Subcutaneous adipose tissue (tissue), 4 donors: ENCODE results near the gene IFI30. TPM values are rescaled to one million over a fixed set of nuclear protein-coding genes. Genes with fewer than 3 reads are reported as not detected.

Experiments
- total RNA-seq, 4 donors: library from RNA; depleted of rRNA; stranded (reverse); fragments of >200 nt; gene quantifications; one replicate each; pipeline ENCODE4 v1.1.0, GENCODE V29; 2016
- TF ChIP-seq, protein P1 (sequence below): fragments of 450-650 bp; IDR thresholded peaks from one replicate; pipeline ENCODE4 v1.5.1; 2016; ENCODE audit warnings: low read depth, mild to moderate bottlenecking, control low read depth, antibody characterized with exemption, moderate library complexity

The IFI30 gene
- total RNA-seq, 4 donors from 2014 or later, result 47.8 to 934 (median 110) TPM

GRCh38 chr19:18153556-18154134 is 20.0 kb upstream of the IFI30 start:
- TF ChIP-seq, protein P1, sequence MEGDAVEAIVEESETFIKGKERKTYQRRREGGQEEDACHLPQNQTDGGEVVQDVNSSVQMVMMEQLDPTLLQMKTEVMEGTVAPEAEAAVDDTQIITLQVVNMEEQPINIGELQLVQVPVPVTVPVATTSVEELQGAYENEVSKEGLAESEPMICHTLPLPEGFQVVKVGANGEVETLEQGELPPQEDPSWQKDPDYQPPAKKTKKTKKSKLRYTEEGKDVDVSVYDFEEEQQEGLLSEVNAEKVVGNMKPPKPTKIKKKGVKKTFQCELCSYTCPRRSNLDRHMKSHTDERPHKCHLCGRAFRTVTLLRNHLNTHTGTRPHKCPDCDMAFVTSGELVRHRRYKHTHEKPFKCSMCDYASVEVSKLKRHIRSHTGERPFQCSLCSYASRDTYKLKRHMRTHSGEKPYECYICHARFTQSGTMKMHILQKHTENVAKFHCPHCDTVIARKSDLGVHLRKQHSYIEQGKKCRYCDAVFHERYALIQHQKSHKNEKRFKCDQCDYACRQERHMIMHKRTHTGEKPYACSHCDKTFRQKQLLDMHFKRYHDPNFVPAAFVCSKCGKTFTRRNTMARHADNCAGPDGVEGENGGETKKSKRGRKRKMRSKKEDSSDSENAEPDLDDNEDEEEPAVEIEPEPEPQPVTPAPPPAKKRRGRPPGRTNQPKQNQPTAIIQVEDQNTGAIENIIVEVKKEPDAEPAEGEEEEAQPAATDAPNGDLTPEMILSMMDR, result no peak

- TF ChIP-seq, protein P1, result no peak
These were observed 18.2 kb upstream of the IFI30 start for GRCh38 chr19:18155095-18156087.

- TF ChIP-seq, protein P1, result no peak
These were observed 17.3 kb upstream of the IFI30 start for GRCh38 chr19:18156268-18156667.

DNA sequence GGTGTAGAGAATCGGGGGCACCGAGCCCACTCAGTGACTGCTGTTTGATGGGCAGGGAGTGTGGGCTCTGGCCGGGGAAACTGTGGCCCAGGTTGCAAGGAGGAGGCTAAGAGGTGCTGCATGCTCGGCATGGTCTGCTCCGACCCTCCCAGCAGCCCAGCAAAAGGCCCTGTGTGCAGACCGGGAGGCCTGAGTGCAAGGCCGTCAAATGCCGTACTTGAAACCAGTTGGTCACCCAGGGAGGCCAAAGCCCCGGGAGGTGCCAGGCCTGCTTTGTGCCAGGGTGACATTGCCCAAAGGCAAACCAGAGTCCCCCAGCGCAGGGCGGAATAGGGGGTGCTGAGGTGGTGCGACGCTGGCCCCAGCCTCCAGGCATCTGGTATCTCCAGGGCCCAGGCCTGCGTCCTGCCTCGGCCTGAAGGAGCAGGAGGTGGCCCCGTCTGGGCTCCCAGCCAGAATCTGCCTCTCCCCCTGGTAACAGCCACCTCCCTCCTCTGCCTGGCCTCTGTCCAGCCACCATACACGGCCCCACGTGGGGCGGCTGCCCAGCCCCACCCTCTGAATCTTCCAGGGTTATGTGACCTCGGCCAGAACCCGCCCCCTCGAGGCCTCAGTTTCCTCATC is 16.7 kb upstream of the IFI30 start:
- TF ChIP-seq, protein P1, result no peak

DNA sequence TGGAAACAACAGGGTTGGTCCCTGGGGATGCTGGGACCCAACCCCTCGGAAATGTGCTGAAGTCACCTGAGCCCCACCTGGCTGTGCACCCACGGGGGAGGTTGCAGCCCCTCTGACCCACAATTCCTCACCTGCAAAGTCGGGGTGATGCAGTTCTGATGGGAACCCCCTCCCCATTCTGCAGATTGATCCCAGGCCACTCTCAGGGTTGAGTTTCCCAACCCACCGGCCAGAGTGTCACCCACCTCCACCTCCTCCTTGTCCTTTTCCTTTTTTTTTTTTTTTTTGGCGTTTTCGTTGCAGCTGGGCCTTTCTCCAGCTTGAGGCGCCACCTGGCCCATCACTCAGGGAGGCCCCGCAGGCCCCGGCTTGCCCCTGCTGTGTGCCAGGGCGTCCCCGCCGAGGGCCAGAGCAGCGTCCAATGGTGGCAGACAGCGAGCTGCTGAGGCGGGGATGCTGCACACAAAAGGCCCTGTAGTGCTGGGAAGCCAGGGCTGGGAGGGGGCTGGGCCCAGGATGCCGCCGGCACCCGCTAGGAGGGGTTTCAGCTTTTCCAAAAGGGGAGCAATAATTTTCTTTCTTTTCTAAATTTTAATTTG is 16.0 kb upstream of the IFI30 start:
- TF ChIP-seq, protein P1, result no peak

- TF ChIP-seq, protein P1, result no peak
These were observed 15.1 kb upstream of the IFI30 start for GRCh38 chr19:18158467-18158866.
